Renal cortical epithelial cell (primary cell): ENCODE results near the gene HGS. TPM values are rescaled to one million over a fixed set of nuclear protein-coding genes. Genes with fewer than 3 reads are reported as not detected.

ENCODE experiments used
- DNase-seq: peaks from one replicate; pipeline ENCODE4 v3.0.0-alpha.2; 2011; ENCODE audit warnings: low read depth
- total RNA-seq: library from RNA; depleted of rRNA; stranded (reverse); fragments of >200 nt; gene quantifications from 2 replicates; pipeline ENCODE4 v1.2.3, GENCODE V29; 2014

Gene HGS
- total RNA-seq, 1 donor from 2014 or later = 110 TPM

- DNase-seq = peak; percentile 71
These were observed 666 bp downstream of the HGS start for GRCh38 chr17:81684442-81684911.

GRCh38 chr17:81685108-81685507 lies 1.3 kb downstream of the HGS start:
- DNase-seq = peak; percentile 70

DNA sequence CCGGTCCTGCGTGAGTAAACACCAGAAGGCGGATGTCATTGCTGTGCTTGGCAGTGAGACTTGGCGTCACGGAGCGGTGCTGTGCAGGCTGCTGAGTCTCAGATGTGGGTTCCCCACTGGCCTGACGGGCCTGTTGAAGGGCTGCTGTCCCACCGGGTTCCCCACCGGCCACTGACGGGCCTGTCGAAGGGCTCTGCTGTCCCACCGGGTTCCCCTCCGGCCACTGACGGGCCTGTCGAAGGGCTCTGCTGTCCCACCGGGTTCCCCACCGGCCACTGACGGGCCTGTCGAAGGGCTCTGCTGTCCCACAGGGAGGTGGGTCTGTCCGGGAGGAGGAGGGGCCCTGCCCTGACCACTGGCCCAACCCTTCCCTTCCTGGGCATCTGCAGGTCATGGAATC lies 2.8 kb downstream of the HGS start:
- DNase-seq = no peak

DNA sequence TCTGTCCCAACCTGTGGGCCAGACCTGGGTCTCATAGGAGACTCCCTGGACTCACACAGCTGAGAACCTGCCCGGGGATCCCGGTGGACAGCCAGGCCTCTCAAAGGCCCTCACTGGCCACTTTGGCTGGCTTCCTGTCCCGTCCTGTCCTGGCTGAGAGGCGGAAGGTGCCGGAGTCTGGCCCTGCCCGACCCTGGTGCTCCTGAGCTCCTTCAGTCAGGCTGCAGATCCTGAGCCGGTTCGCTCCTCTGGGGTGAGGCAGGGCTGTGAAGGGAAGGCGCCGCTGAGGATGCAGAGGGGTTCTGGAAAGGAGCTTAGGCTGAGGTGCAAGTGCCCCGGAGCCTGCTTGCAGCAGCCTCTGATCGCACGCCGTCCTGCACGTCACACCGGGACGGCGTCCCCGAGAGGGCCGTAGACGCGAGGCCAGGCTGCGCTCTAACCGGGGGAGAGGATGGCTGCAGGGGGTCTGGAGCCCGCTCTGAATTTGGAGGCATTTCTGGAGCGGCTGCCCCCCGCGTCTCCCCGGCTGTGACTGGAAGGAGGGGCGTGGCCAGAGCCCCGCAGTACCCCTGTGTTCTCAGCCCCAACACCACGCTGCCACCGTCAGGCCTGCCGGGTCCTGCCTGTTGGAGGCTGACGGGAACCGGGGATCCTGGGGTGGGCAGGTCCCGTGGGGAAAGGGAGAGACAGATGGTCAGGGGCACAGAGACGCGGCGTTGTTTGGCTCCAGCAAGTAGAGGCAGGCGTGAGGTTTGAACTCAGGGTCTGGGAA lies 4.1 kb downstream of the HGS start:
- no peak for DNase-seq

- DNase-seq = no peak
These were observed 4.8 kb downstream of the HGS start for GRCh38 chr17:81688616-81689015.

GRCh38 chr17:81690066-81690465 lies 6.3 kb downstream of the HGS start:
- DNase-seq = no peak

GRCh38 chr17:81690549-81690948 lies 6.7 kb downstream of the HGS start:
- DNase-seq = no peak

- no peak for DNase-seq
These were observed 7.4 kb downstream of the HGS start for GRCh38 chr17:81691196-81691595.

- DNase-seq = no peak
These were observed 7.8 kb downstream of the HGS start for GRCh38 chr17:81691608-81692007.

- DNase-seq = no peak
These were observed 9.8 kb downstream of the HGS start for GRCh38 chr17:81693509-81694210.

GRCh38 chr17:81694810-81695209 lies 11.0 kb downstream of the HGS start:
- no peak for DNase-seq

DNA sequence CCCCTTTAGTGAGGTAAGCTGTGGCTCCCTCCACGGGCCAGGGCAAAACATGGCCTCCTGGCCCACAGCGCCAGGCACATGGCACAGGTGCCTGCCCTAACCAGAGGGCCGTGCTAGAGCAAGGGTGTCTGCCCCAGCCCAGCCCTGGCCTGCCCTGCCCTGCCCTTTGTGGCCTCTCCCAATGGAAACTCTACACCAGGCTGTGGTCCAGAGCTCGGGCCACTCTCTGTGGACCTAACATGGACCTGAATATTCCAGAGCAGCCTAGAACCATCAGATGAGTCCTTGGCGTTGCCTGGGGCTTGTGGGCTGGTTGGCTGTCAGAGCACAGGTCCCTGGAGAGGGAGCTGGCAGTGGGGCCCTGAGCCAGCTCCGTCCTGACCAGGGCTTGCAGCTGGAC lies 11.4 kb downstream of the HGS start:
- no peak for DNase-seq

DNA sequence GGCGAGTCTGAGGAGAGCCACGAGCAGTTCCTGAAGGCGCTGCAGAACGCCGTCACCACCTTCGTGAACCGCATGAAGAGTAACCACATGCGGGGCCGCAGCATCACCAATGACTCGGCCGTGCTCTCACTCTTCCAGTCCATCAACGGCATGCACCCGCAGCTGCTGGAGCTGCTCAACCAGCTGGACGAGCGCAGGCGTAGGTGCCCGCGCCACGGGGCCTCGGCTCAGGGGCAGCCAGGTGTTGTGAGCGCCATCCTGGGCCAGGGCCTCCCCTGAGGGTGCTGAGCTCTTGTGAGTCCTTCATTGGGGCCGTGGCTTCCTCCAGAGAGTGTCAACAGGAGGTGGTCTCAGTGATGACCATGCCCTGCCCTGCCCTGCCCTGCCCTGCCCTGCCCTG lies 12.0 kb downstream of the HGS start:
- DNase-seq = no peak

GRCh38 chr17:81696218-81696941 lies 12.6 kb downstream of the HGS start:
- no peak for DNase-seq

DNA sequence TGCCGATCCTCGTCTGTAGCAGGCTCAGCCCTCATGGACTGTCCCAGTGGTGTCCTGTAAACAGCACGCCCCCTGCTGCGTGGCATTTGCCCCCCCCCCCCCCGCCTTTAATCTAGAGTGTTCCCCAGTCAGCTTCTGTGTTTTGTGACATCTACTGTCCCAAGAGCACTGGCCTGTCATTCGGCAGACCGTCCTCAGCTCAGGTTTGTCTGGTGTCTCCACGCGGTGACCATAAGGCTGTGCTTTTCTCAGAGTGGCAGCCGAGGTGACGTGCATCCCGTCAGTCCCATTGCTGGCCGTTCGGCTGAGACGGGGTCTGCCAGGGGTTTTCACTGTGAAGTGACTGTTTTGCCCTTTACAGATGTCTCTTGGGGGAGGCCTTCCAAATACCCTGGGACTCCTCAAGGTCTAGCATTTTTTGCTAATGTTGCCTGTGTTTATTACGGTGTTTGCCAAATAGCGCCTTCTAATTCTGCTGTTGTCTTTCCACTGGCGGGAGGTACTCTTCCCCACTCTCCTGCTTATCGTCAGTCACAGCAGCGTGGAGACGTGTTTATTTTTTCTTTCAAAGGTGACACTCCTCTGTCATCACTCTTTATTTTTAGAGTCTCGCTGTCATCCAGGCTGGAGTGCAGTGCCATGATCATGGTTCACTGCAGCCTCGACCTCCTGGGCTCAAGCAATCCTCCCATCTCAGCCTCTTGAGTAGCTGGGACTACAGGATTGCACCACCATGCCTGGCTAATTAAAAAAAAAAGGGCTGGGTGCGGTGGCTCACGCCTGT lies 13.6 kb downstream of the HGS start:
- no peak for DNase-seq

GRCh38 chr17:81700353-81701287 lies 16.8 kb downstream of the HGS start:
- DNase-seq = no peak

DNA sequence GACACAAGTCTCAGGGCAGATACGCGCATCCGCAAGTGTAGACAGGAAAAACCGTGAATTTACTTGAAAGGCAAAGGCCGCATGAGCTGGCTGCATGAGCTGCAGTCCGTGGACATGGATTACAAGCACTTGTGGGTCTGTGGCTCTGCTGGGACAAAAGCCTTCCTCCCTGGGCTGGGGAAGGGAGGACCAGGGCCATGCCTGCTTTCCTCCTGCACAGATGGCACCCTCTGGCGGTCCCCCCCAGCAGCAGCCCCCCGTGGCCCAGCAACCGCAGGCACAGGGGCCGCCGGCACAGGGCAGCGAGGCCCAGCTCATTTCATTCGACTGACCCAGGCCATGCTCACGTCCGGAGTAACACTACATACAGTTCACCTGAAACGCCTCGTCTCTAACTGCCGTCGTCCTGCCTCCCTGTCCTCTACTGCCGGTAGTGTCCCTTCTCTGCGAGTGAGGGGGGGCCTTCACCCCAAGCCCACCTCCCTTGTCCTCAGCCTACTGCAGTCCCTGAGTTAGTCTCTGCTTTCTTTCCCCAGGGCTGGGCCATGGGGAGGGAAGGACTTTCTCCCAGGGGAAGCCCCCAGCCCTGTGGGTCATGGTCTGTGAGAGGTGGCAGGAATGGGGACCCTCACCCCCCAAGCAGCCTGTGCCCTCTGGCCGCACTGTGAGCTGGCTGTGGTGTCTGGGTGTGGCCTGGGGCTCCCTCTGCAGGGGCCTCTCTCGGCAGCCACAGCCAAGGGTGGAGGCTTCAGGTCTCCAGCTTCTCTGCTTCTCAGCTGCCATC lies 17.7 kb downstream of the HGS start:
- no peak for DNase-seq

DNA sequence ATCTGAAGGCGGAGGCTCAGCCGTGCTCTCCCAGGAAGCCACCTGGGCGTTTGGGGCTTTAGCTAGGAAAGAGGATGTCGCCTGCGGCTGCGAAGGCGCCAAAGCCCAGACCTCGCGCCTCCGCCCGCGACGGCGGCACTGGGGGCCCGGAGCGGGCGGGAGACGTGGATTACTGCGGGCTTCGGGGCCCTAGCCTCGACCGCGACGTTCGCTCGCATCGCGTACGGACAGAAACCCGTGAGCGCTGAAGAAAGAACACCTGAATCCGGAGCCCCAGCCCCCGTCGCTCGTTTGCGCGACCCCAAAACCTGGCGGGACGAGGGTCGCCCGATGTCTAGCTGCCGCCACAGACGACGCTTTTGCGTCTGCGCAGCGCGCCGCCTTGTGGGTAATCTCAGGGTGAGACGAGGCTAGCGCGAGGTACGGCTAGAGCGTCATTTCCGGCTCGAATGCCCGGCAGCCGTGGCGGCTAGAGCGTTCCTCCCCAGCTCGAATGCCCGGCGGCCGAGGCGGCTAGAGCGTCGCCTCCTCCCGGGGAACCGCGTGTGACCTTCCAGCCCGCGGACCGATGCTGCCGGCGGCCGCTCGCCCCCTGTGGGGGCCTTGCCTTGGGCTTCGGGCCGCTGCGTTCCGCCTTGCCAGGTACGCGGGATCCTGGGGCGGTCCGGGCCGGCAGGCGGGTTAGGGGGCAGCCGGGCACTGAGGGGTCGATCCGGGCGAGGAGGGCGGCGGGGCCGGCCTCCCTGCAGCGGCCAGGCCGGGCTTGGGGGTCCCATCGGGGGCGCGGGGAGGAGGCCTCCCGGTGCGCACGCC lies 19.3 kb downstream of the HGS start, which contains the start of gene MRPL12:
Gene MRPL12 (plus strand): TSS at position 434 of the 813 bp plus-strand sequence. CDS start 135 bp downstream, at position 569.
- DNase-seq = peak; percentile 80
